ENCODE measurements around the gene STAU1.

- TF ChIP-seq CTCF (conservative IDR thresholded peaks at IDR 0.05 in 1 of 2, IDR thresholded peaks at IDR 0.05 in 1 of 2; ENCODE audit: low read depth in 1 of 2, low read length in 2 of 2) (no peak), EZH2 (IDR thresholded peaks at IDR 0.05; ENCODE audit: low read length, missing control alignments) (no peak)
Observed at GRCh38 chr20:49122920-49123319, 65.2 kb downstream of the STAU1 start.

All from fibroblast of lung (primary cell).